Effector CD4-positive, alpha-beta T cell (primary cell): ENCODE results near the gene ODAD3.
"Not testable (repeated sequence)": the region's sequence is repeated elsewhere in the genome, so short reads cannot be mapped to it uniquely, and the experiment has no call there.

Experiments
- DNase-seq: peaks from one replicate; pipeline ENCODE4 v3.0.0-alpha.2; 2020

The ODAD3 gene

GRCh38 chr19:11458912-11459311, 24.0 kb upstream of the ODAD3 start:
- DNase-seq, result not testable (repeated sequence)

- DNase-seq, result no peak
Observed at GRCh38 chr19:11458236-11458900, 23.4 kb upstream of the ODAD3 start.

GRCh38 chr19:11457831-11458230, 22.9 kb upstream of the ODAD3 start:
- no peak for DNase-seq

- DNase-seq, result no peak
Observed at GRCh38 chr19:11457115-11457514, 22.2 kb upstream of the ODAD3 start.

GRCh38 chr19:11456659-11457058, 21.7 kb upstream of the ODAD3 start:
- no peak for DNase-seq

GRCh38 chr19:11455233-11455554, 20.3 kb upstream of the ODAD3 start:
- not testable (repeated sequence) for DNase-seq

GRCh38 chr19:11453468-11454341, 18.8 kb upstream of the ODAD3 start:
- DNase-seq, result no peak

GRCh38 chr19:11452620-11453310, 17.8 kb upstream of the ODAD3 start:
- no peak for DNase-seq

- DNase-seq, result no peak
Observed at GRCh38 chr19:11451871-11452619, 17.1 kb upstream of the ODAD3 start.

- DNase-seq, result no peak
Observed at GRCh38 chr19:11451327-11451870, 16.5 kb upstream of the ODAD3 start.

- no peak for DNase-seq
Observed at GRCh38 chr19:11450570-11451326, 15.8 kb upstream of the ODAD3 start.

GRCh38 chr19:11448923-11449554, 14.1 kb upstream of the ODAD3 start:
- DNase-seq, result no peak

GRCh38 chr19:11448410-11448809, 13.5 kb upstream of the ODAD3 start:
- DNase-seq, result no peak

GRCh38 chr19:11447347-11448262, 12.7 kb upstream of the ODAD3 start:
- DNase-seq, result no peak

- DNase-seq, result peak; percentile 43
Observed at GRCh38 chr19:11446652-11447301, 11.9 kb upstream of the ODAD3 start.

- no peak for DNase-seq
Observed at GRCh38 chr19:11446271-11446651, 11.3 kb upstream of the ODAD3 start.

GRCh38 chr19:11445141-11445540, 10.2 kb upstream of the ODAD3 start:
- DNase-seq, result no peak

- no peak for DNase-seq
Observed at GRCh38 chr19:11444059-11444458, 9.1 kb upstream of the ODAD3 start.

GRCh38 chr19:11437955-11438354, 3.0 kb upstream of the ODAD3 start:
- DNase-seq, result no peak

- DNase-seq, result no peak
Observed at GRCh38 chr19:11435833-11436313, 952 bp upstream of the ODAD3 start.
